PC-9 (cell line): Measurements from ENCODE around the gene TAF6.

Source experiments
- CTCF ChIP-seq: fragments of 200-600 bp; sonication (generic); conservative IDR thresholded peaks from 2 replicates; pipeline ENCODE4 v1.6.1; 2017; ENCODE audit warnings: mixed run types, antibody characterized with exemption, mild to moderate bottlenecking, moderate library complexity
- EZH2 ChIP-seq: fragments of 200-600 bp; sonication (generic); IDR thresholded peaks from 2 replicates; pipeline ENCODE4 v1.8.0; 2017; ENCODE audit warnings: antibody characterized with exemption, low read depth

- TF ChIP-seq CTCF (no peak), EZH2 (no peak)
Measured at GRCh38 chr7:100088621-100089457, 30.3 kb downstream of the TAF6 start, which contains the start of gene COPS6.
